ENCODE data around the gene WASF2. TPM values are rescaled to one million over a fixed set of nuclear protein-coding genes. Genes with fewer than 3 reads are reported as not detected.
A peak's percentile ranks its signal among the peaks of the same experiment; 100 is the strongest.
"Not testable (repeated sequence)": the region's sequence is repeated elsewhere in the genome, so short reads cannot be mapped to it uniquely, and the experiment has no call there.

The WASF2 gene
- total and polyA plus RNA-seq, 4 donors, result 27.2 to 164 (median 101) TPM

- ATAC-seq (ENCODE audit: low FRiP score) (no peak), DNase-seq (no peak)
- WGBS, 2 donors, result 87 to 90% methylated on average over 2 of the region's 2 CpGs
- Histone ChIP-seq H3K9me3 (ENCODE audit: control insufficient read depth, low read length) (no peaks in the 10 kb centered on the region), H3K4me1 (ENCODE audit: control insufficient read depth in 1 of 2, insufficient read depth in 2 of 2, low read length in 2 of 2) (peaks cover 3 to 4% of the 10 kb centered on the region in 2 donors), H3K27me3 (ENCODE audit: control insufficient read depth in 1 of 2, insufficient read depth in 2 of 2, low read length in 1 of 2) (no peaks in the 10 kb centered on the region), H3K4me3 (ENCODE audit: low read length in 2 of 2) (no peak overlapping the region), H3K36me3 (ENCODE audit: control insufficient read depth in 1 of 2, insufficient read depth in 2 of 2, low read length in 1 of 2) (no peaks in the 10 kb centered on the region), H3K27ac (ENCODE audit: low read depth in 1 of 2, low read length in 2 of 2) (no peak overlapping the region)
- intact Hi-C loops (cut with DNase I), result no loop called here
Measured at GRCh38 chr1:27476237-27476636, 13.7 kb downstream of the WASF2 start.

DNA sequence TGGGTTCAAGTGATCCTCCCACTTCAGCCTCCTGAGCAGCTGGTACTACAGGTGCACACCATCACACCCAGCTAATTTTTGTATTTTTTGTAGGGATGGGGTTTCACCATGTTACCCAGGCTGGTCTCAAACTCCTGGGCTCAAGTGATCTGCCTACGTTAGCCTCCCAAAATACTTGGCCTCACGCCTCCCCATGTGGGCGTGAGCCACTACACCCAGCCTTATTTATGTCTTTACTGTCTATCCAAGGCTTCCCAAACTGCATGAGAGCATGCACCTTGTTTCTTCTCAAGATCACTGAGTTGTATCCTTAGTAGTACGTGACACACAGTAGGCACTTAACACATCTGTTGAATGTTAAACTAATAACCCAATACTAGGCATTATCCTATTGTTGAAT is 14.2 kb downstream of the WASF2 start:
- intact Hi-C loops (cut with DNase I), result no loop called here
- 65 to 69% methylated on average over 4 of the region's 4 CpGs for WGBS, 2 donors
- DNase-seq, result peak in 1 of 2 donors; percentile 32
- Histone ChIP-seq H3K9me3 (ENCODE audit: control insufficient read depth, low read length) (no peaks in the 10 kb centered on the region), H3K4me3 (ENCODE audit: low read length in 2 of 2) (no peak overlapping the region), H3K36me3 (ENCODE audit: control insufficient read depth in 1 of 2, insufficient read depth in 2 of 2, low read length in 1 of 2) (no peaks in the 10 kb centered on the region), H3K4me1 (ENCODE audit: control insufficient read depth in 1 of 2, insufficient read depth in 2 of 2, low read length in 2 of 2) (peaks cover 3 to 4% of the 10 kb centered on the region in 2 donors), H3K27me3 (ENCODE audit: control insufficient read depth in 1 of 2, insufficient read depth in 2 of 2, low read length in 1 of 2) (no peaks in the 10 kb centered on the region), H3K27ac (ENCODE audit: low read depth in 1 of 2, low read length in 2 of 2) (no peak overlapping the region)
- ATAC-seq (ENCODE audit: low FRiP score), result no peak

- Histone ChIP-seq H3K27ac (ENCODE audit: low read depth in 1 of 2, low read length in 2 of 2) (no peak overlapping the region), H3K9me3 (ENCODE audit: control insufficient read depth, low read length) (no peaks in the 10 kb centered on the region), H3K27me3 (ENCODE audit: control insufficient read depth in 1 of 2, insufficient read depth in 2 of 2, low read length in 1 of 2) (no peaks in the 10 kb centered on the region), H3K36me3 (ENCODE audit: control insufficient read depth in 1 of 2, insufficient read depth in 2 of 2, low read length in 1 of 2) (no peaks in the 10 kb centered on the region), H3K4me3 (ENCODE audit: low read length in 2 of 2) (no peak overlapping the region), H3K4me1 (ENCODE audit: control insufficient read depth in 1 of 2, insufficient read depth in 2 of 2, low read length in 2 of 2) (peaks cover 3 to 4% of the 10 kb centered on the region in 2 donors)
- ATAC-seq (ENCODE audit: low FRiP score), result no peak
- intact Hi-C loops (cut with DNase I), result no loop called here
- peak in 1 of 2 donors; percentile 51 for DNase-seq
- WGBS, 2 donors, result 28 to 31% methylated on average over 7 of the region's 7 CpGs
Measured at GRCh38 chr1:27473755-27474154, 16.2 kb downstream of the WASF2 start.

DNA sequence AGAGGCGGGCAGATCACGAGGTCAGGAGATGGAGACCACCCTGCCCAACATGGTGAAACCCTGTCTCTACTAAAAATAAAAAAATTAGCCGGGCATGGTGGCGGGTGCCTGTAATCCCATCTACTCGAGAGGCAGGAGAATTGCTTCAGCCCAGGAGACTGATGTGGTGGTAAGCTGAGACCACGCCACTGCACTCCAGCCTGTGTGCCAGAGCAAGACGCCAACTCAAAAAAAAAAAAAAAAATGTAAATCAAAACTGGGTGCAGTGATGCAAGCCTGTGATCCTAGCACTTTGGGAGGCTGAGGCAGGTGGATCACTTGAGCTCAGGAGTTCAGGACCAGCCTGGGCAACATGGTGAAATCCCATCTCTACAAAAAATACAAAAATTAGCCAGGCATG is 17.9 kb downstream of the WASF2 start:
- H3K36me3 ChIP-seq (ENCODE audit: control insufficient read depth in 1 of 2, insufficient read depth in 2 of 2, low read length in 1 of 2); H3K9me3 ChIP-seq (ENCODE audit: control insufficient read depth, low read length); H3K4me3 ChIP-seq (ENCODE audit: low read length in 2 of 2); DNase-seq; intact Hi-C loops (cut with DNase I); H3K4me1 ChIP-seq (ENCODE audit: control insufficient read depth in 1 of 2, insufficient read depth in 2 of 2, low read length in 2 of 2); H3K27ac ChIP-seq (ENCODE audit: low read depth in 1 of 2, low read length in 2 of 2); H3K27me3 ChIP-seq (ENCODE audit: control insufficient read depth in 1 of 2, insufficient read depth in 2 of 2, low read length in 1 of 2); ATAC-seq (ENCODE audit: low FRiP score): not testable (repeated sequence)
- 76 to 79% methylated on average over 7 of the region's 7 CpGs for WGBS, 2 donors

- 95 to 100% methylated on average over 3 of the region's 3 CpGs for WGBS, 2 donors
- DNase-seq (no peak), ATAC-seq (ENCODE audit: low FRiP score) (no peak)
- peaks cover 0 to 4% of the 10 kb centered on the region in 2 donors for H3K4me1 ChIP-seq (ENCODE audit: control insufficient read depth in 1 of 2, insufficient read depth in 2 of 2, low read length in 2 of 2)
- no peaks in the 10 kb centered on the region for H3K9me3 ChIP-seq (ENCODE audit: control insufficient read depth, low read length)
- no peak overlapping the region for H3K27ac ChIP-seq (ENCODE audit: low read depth in 1 of 2, low read length in 2 of 2)
- intact Hi-C loops (cut with DNase I), result no loop called here
- no peak overlapping the region for H3K4me3 ChIP-seq (ENCODE audit: low read length in 2 of 2)
- no peaks in the 10 kb centered on the region for H3K27me3 ChIP-seq (ENCODE audit: control insufficient read depth in 1 of 2, insufficient read depth in 2 of 2, low read length in 1 of 2)
- H3K36me3 ChIP-seq (ENCODE audit: control insufficient read depth in 1 of 2, insufficient read depth in 2 of 2, low read length in 1 of 2), result no peaks in the 10 kb centered on the region
Measured at GRCh38 chr1:27471477-27471876, 18.5 kb downstream of the WASF2 start.

DNA sequence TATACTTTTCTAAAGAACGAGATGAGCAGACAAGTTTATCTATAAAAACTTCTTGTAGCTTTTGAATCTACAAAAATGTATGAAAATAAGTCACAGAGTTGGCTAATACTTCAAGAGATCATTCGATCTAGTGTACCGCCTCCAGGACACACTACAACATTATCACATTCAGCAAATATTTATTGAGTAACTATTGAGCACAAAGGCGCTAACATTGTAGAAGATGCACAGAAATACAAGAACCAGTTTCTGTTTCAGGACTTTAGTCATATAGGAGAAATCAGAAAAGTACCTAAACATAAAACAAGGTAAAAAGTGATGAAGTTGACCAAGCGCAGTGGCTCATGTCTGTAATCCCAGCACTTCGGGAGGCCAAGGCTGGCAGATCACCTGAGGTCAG is 20.6 kb downstream of the WASF2 start:
- Histone ChIP-seq H3K4me1 (ENCODE audit: control insufficient read depth in 1 of 2, insufficient read depth in 2 of 2, low read length in 2 of 2) (no peaks in the 10 kb centered on the region), H3K27ac (ENCODE audit: low read depth in 1 of 2, low read length in 2 of 2) (no peak overlapping the region), H3K4me3 (ENCODE audit: low read length in 2 of 2) (no peak overlapping the region), H3K36me3 (ENCODE audit: control insufficient read depth in 1 of 2, insufficient read depth in 2 of 2, low read length in 1 of 2) (no peaks in the 10 kb centered on the region), H3K27me3 (ENCODE audit: control insufficient read depth in 1 of 2, insufficient read depth in 2 of 2, low read length in 1 of 2) (no peaks in the 10 kb centered on the region), H3K9me3 (ENCODE audit: control insufficient read depth, low read length) (no peaks in the 10 kb centered on the region)
- WGBS, 2 donors, result 88 to 89% methylated on average over 6 of the region's 6 CpGs
- DNase-seq, result no peak
- intact Hi-C loops (cut with DNase I), result no loop called here
- ATAC-seq (ENCODE audit: low FRiP score), result no peak

DNA sequence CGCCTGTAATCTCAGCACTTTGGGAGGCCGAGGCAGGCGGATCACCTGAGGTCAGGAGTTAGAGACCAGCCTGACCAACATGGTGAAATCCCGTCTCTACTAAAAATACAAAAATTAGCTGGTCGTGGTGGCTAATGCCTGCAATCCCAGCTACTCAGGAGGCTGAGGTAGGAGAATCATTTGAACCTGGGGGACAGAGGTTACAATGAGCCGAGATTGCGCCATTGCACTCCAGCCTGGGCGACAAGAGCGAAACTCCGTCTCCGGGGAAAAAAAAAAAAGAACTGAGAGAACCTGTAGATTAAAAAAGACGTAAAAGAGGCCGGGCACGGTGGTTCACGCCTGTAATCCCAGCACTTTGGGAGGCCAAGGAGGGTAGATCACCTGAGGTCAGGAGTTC is 21.6 kb downstream of the WASF2 start:
- H3K27ac ChIP-seq (ENCODE audit: low read depth in 1 of 2, low read length in 2 of 2); H3K9me3 ChIP-seq (ENCODE audit: control insufficient read depth, low read length); H3K36me3 ChIP-seq (ENCODE audit: control insufficient read depth in 1 of 2, insufficient read depth in 2 of 2, low read length in 1 of 2); intact Hi-C loops (cut with DNase I); H3K4me1 ChIP-seq (ENCODE audit: control insufficient read depth in 1 of 2, insufficient read depth in 2 of 2, low read length in 2 of 2); ATAC-seq (ENCODE audit: low FRiP score); DNase-seq; H3K27me3 ChIP-seq (ENCODE audit: control insufficient read depth in 1 of 2, insufficient read depth in 2 of 2, low read length in 1 of 2); H3K4me3 ChIP-seq (ENCODE audit: low read length in 2 of 2): not testable (repeated sequence)
- 95% methylated on average over 15 of the region's 15 CpGs for WGBS, 2 donors

DNA sequence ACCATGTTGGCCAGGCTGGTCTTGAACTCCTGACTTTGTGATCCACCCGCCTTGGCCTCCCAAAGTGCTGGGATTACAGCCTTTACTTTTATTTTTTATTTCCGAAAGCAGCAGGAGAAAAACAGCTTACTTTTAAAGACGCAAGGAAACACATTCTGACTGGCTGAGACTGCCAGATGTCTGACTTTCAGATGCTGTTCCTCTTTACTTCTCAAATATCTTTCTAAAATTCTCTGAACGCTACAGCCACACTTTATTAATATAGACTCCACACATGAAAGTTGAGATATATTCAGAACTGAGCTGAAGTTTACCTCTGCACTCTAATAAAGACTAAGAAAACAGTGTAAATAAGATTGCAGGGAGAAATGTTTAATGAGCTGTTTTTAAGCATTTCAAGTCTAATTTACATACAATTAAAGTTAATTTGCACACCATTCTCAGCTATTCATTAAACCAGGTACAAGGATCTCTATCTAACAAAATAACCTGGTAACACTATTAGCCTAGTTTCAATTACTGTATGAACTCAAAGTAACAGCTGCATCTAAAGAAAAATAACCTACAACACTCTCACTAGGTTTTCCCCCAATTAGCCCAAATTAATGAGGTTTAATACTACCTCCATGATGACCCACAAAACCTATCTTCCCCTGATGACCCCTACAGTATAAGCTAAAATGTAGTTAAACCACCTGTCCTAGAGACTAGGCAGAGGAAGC is 24.9 kb downstream of the WASF2 start:
- intact Hi-C loops (cut with DNase I), result no loop called here
- WGBS, 2 donors, result 79 to 81% methylated on average over 4 of the region's 4 CpGs
- ATAC-seq (ENCODE audit: low FRiP score), result no peak

DNA sequence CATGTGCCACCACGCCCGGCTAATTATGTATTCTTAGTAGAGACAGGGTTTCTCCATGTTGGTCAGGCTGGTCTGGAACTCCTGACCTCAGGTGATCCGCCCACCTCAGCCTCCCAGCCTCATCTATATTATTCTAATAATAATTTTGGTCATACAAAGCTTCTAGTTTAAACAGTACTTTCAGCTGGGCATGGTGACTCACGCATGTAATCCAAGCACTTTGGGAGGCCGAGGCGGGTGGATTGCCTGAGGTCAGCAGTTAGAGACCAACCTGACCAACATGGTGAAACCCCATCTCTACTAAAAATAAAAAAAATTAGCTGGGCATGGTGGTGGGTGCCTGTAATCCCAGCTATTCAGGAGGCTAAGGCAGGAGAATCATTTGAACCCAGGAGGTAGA is 26.1 kb downstream of the WASF2 start:
- H3K36me3 ChIP-seq (ENCODE audit: control insufficient read depth in 1 of 2, insufficient read depth in 2 of 2, low read length in 1 of 2); H3K4me1 ChIP-seq (ENCODE audit: control insufficient read depth in 1 of 2, insufficient read depth in 2 of 2, low read length in 2 of 2); H3K27ac ChIP-seq (ENCODE audit: low read depth in 1 of 2, low read length in 2 of 2); H3K9me3 ChIP-seq (ENCODE audit: control insufficient read depth, low read length); DNase-seq; intact Hi-C loops (cut with DNase I); H3K4me3 ChIP-seq (ENCODE audit: low read length in 2 of 2); ATAC-seq (ENCODE audit: low FRiP score); H3K27me3 ChIP-seq (ENCODE audit: control insufficient read depth in 1 of 2, insufficient read depth in 2 of 2, low read length in 1 of 2): not testable (repeated sequence)
- 83 to 88% methylated on average over 6 of the region's 6 CpGs for WGBS, 2 donors

More for the DNA sequence above, 24.9 kb downstream of the WASF2 start:
- Histone ChIP-seq H3K36me3 (ENCODE audit: control insufficient read depth in 1 of 2, insufficient read depth in 2 of 2, low read length in 1 of 2) (no peaks in the 10 kb centered on the region), H3K4me1 (ENCODE audit: control insufficient read depth in 1 of 2, insufficient read depth in 2 of 2, low read length in 2 of 2) (no peaks in the 10 kb centered on the region), H3K27ac (ENCODE audit: low read depth in 1 of 2, low read length in 2 of 2) (no peak overlapping the region), H3K9me3 (ENCODE audit: control insufficient read depth, low read length) (no peaks in the 10 kb centered on the region), H3K4me3 (ENCODE audit: low read length in 2 of 2) (no peak overlapping the region), H3K27me3 (ENCODE audit: control insufficient read depth in 1 of 2, insufficient read depth in 2 of 2, low read length in 1 of 2) (no peaks in the 10 kb centered on the region)
- DNase-seq, result no peak

All from aorta (tissue), 5 donors.